Measurements from ENCODE around the gene CCT7. TPM values are rescaled to one million over a fixed set of nuclear protein-coding genes. Genes with fewer than 3 reads are reported as not detected.

CCT7 gene
- total and polyA plus RNA-seq, 2 donors (not counting 1 experiment from before 2014, with no cell fraction given), result 94.4 to 160 TPM

DNA sequence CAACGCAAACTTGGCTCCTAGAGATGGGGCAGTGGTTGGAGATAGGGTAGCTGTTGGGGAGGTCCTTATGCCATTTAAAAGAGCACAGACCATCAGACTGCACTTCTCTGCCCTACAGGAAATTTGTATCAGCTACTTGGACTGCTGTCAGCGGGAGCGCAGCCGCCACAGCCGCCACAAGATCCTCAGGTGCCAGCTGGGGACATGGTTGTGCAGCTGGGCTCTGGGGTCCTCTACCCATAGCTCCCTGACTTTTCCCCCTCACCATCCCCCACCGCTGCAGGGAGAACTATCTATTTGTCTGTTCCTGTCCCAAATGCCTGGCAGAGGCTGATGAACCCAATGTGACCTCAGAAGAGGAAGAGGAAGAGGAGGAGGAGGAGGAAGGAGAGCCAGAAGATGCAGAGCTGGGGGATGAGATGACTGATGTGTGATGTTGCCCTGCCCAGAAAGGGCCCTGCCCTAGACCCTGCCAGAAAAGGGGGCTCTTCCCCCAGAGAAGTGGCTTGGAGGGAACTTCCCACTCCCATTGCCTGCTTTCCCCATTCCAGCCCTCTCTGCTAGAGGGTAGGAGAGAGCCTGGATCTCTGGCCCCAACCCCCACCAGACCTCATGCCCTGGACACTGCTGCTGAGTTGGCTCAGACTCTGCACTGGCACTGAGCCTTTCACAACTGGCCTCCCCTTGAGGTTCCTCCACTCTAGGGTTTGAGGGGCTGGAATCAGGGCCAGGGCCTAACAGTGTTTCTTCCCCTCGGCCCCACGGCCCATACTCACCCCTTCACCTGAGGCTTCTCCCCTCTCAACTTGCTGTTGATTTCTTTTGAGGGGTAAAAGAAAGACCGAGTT lies 8.4 kb upstream of the CCT7 start:
- H3K4me1 Mint-ChIP-seq, result no peaks in the 10 kb centered on the region
- POLR2A ChIA-PET, result no interaction called here
- H3K4me3 ChIP-seq (ENCODE audit: control extremely low read depth in 1 of 5, extremely low read depth in 1 of 5, insufficient read depth in 1 of 5, low read depth in 2 of 5, low read length in 4 of 5), result no peak overlapping the region
- H3K79me2 ChIP-seq (ENCODE audit: control insufficient read depth, insufficient read depth, low read length), result no peaks in the 10 kb centered on the region
- CTCF ChIA-PET, result interaction anchor here (0.9 kb wide), 1 partner anchor 13 kb away, joined by 4 read pairs; no protein-coding TSS in a partner anchor
- H3K4me2 ChIP-seq (replicated peaks; ENCODE audit: low read depth, low read length, poor library complexity, severe bottlenecking), result no peak overlapping the region
- no peak overlapping the region for H3K9ac ChIP-seq (ENCODE audit: low read length)
- H2AFZ ChIP-seq (ENCODE audit: insufficient read depth, low read depth, low read length, poor library complexity, severe bottlenecking), result no peak overlapping the region
- H3K27me3 ChIP-seq (replicated peaks in 1 of 4; ENCODE audit: control extremely low read depth in 1 of 4, control insufficient read depth in 3 of 4, insufficient read depth in 4 of 4, low read length in 3 of 4), result no peaks in the 10 kb centered on the region
- intact Hi-C loops (cut with micrococcal nuclease), result no loop called here
- H4K20me1 ChIP-seq (ENCODE audit: control insufficient read depth, insufficient read depth, low read length, poor library complexity, severe bottlenecking), result no peaks in the 10 kb centered on the region
- H3K4me3 Mint-ChIP-seq, result no peak overlapping the region
- H3K36me3 ChIP-seq (replicated peaks in 1 of 2; ENCODE audit: control extremely low read depth in 1 of 2, control insufficient read depth in 1 of 2, extremely low read depth in 1 of 2, insufficient read depth in 2 of 2, low read length in 1 of 2), result peaks cover 0 to 39% of the 10 kb centered on the region in 2 experiments
- TF ChIP-seq, protein P1, sequence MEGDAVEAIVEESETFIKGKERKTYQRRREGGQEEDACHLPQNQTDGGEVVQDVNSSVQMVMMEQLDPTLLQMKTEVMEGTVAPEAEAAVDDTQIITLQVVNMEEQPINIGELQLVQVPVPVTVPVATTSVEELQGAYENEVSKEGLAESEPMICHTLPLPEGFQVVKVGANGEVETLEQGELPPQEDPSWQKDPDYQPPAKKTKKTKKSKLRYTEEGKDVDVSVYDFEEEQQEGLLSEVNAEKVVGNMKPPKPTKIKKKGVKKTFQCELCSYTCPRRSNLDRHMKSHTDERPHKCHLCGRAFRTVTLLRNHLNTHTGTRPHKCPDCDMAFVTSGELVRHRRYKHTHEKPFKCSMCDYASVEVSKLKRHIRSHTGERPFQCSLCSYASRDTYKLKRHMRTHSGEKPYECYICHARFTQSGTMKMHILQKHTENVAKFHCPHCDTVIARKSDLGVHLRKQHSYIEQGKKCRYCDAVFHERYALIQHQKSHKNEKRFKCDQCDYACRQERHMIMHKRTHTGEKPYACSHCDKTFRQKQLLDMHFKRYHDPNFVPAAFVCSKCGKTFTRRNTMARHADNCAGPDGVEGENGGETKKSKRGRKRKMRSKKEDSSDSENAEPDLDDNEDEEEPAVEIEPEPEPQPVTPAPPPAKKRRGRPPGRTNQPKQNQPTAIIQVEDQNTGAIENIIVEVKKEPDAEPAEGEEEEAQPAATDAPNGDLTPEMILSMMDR (IDR thresholded peaks at IDR 0.05), result no peak
- TF ChIP-seq EZH2 (IDR thresholded peaks at IDR 0.05; ENCODE audit: borderline replicate concordance, insufficient read depth, low read depth, low read length, poor library complexity, severe bottlenecking), result no peak
- no peaks in the 10 kb centered on the region for H3K4me1 ChIP-seq (ENCODE audit: control insufficient read depth in 2 of 2, insufficient read depth in 2 of 2, low read length in 2 of 2)
- H3K27me3 Mint-ChIP-seq, result no peaks in the 10 kb centered on the region
- H3K9me3 Mint-ChIP-seq (ENCODE audit: insufficient read depth), result no peaks in the 10 kb centered on the region
- H3K27ac Mint-ChIP-seq, result no peak overlapping the region
- 48% methylated on average over 4 of the region's 9 CpGs for WGBS (ENCODE audit: insufficient coverage)
- no peaks in the 10 kb centered on the region for H3K9me3 ChIP-seq (ENCODE audit: control extremely low read depth in 1 of 3, control insufficient read depth in 2 of 3, insufficient read depth in 1 of 3, low read length in 2 of 3)
- DNase-seq (no peak), ATAC-seq (ENCODE audit: low read depth) (no peak)
- H3K27ac ChIP-seq (ENCODE audit: low read length in 2 of 2), result no peak overlapping the region

GRCh38 chr2:73227086-73227485 lies 7.0 kb upstream of the CCT7 start:
- no peak overlapping the region for H3K27ac Mint-ChIP-seq
- DNase-seq (no peak), ATAC-seq (ENCODE audit: low read depth) (no peak)
- peaks cover 0 to 25% of the 10 kb centered on the region in 2 experiments for H3K36me3 ChIP-seq (replicated peaks in 1 of 2; ENCODE audit: control extremely low read depth in 1 of 2, control insufficient read depth in 1 of 2, extremely low read depth in 1 of 2, insufficient read depth in 2 of 2, low read length in 1 of 2)
- no peak overlapping the region for H3K27ac ChIP-seq (ENCODE audit: low read length in 2 of 2)
- H3K4me3 ChIP-seq (ENCODE audit: control extremely low read depth in 1 of 5, extremely low read depth in 1 of 5, insufficient read depth in 1 of 5, low read depth in 2 of 5, low read length in 4 of 5), result no peak overlapping the region
- H3K4me1 ChIP-seq (ENCODE audit: control insufficient read depth in 2 of 2, insufficient read depth in 2 of 2, low read length in 2 of 2), result no peaks in the 10 kb centered on the region
- no peaks in the 10 kb centered on the region for H3K4me1 Mint-ChIP-seq
- intact Hi-C loops (cut with micrococcal nuclease), result no loop called here
- no peaks in the 10 kb centered on the region for H3K9me3 Mint-ChIP-seq (ENCODE audit: insufficient read depth)
- no CpG with 5 or more reads among the region's 3 CpGs for WGBS (ENCODE audit: insufficient coverage)
- no peak overlapping the region for H3K4me2 ChIP-seq (replicated peaks; ENCODE audit: low read depth, low read length, poor library complexity, severe bottlenecking)
- no peaks in the 10 kb centered on the region for H3K79me2 ChIP-seq (ENCODE audit: control insufficient read depth, insufficient read depth, low read length)
- H2AFZ ChIP-seq (ENCODE audit: insufficient read depth, low read depth, low read length, poor library complexity, severe bottlenecking), result no peak overlapping the region
- CTCF ChIA-PET, result interaction anchor here (1.5 to 2.3 kb wide), 2 partner anchors 14 to 159 kb away, joined by 3 to 7 read pairs; partner anchors contain the start of genes ALMS1 and SMYD5
- H3K27me3 Mint-ChIP-seq, result no peaks in the 10 kb centered on the region
- no peaks in the 10 kb centered on the region for H4K20me1 ChIP-seq (ENCODE audit: control insufficient read depth, insufficient read depth, low read length, poor library complexity, severe bottlenecking)
- no peaks in the 10 kb centered on the region for H3K27me3 ChIP-seq (replicated peaks in 1 of 4; ENCODE audit: control extremely low read depth in 1 of 4, control insufficient read depth in 3 of 4, insufficient read depth in 4 of 4, low read length in 3 of 4)
- no peak overlapping the region for H3K4me3 Mint-ChIP-seq
- POLR2A ChIA-PET, result no interaction called here
- H3K9ac ChIP-seq (ENCODE audit: low read length), result no peak overlapping the region
- no peaks in the 10 kb centered on the region for H3K9me3 ChIP-seq (ENCODE audit: control extremely low read depth in 1 of 3, control insufficient read depth in 2 of 3, insufficient read depth in 1 of 3, low read length in 2 of 3)
- no peak for TF ChIP-seq EZH2 (IDR thresholded peaks at IDR 0.05; ENCODE audit: borderline replicate concordance, insufficient read depth, low read depth, low read length, poor library complexity, severe bottlenecking)
